HepG2 (cell line): ENCODE data around the gene YPEL5. TPM values are rescaled to one million over a fixed set of nuclear protein-coding genes. Genes with fewer than 3 reads are reported as not detected.
A peak's percentile ranks its signal among the peaks of the same experiment; 100 is the strongest.

Source experiments
- ATAC-seq: fragments of 200-7000 bp; cut with Tn5 transposase; 3 replicates; pipeline ENCODE4 v1.9.1; 2020; ENCODE audit warnings: mild to moderate bottlenecking, moderate library complexity
- BruUV-seq: library from RNA; stranded (reverse); fragments of 400-500 nt; replicated peaks from 2 replicates; lab custom pipeline; 2021; lab: Mats Ljungman, UMichigan
- CTCF ChIA-PET: fragments of 300-600 bp; formaldehyde crosslinking; extraction: SDS; loops from one replicate; lab custom pipeline; 2021; ENCODE audit warnings: low total read pairs, inconsistent platforms, low intra/inter-chr PET ratio; lab: Yijun Ruan, JAX
- POLR2A ChIA-PET: fragments of 350-600 bp; sonication (Branson Sonifier 250); formaldehyde crosslinking; loops from one replicate; lab custom pipeline; 2020; ENCODE audit warnings: antibody characterized with exemption, inconsistent platforms; lab: Yijun Ruan, JAX
- DNase-seq: peaks from one replicate; pipeline ENCODE4 v3.0.0-alpha.2; 2015; ENCODE audit warnings: low spot score
- FAIRE-seq: peaks from 3 replicates; lab custom pipeline; 2011; peaks lifted over from hg19 to GRCh38; lab: Jason Lieb, UNC
- H2AFZ ChIP-seq: one replicate; pipeline ENCODE4 v1.6.1; 2011; ENCODE audit warnings: low read length, inconsistent platforms
- H3K27ac ChIP-seq: fragments of 300-600 bp; 3 replicates; pipeline ENCODE4 v1.8.0; 2011; ENCODE audit warnings: mixed run types, mild to moderate bottlenecking, mixed read lengths, low read length, inconsistent platforms; ENCODE audit not compliant: insufficient read depth; ENCODE audit errors: extremely low read length
- H3K27me3 ChIP-seq, 2 experiments: fragments of 200-600 bp in 1 of 2; 2 replicates in 1 of 2; 3 replicates in 1 of 2; pipeline versions ENCODE4 v1.6.0 to v1.8.0; 2011; ENCODE audit warnings: low read length in 2 of 2, mild to moderate bottlenecking in 2 of 2, moderate library complexity in 2 of 2, inconsistent platforms in 1 of 2; ENCODE audit not compliant: insufficient read depth in 2 of 2, control insufficient read depth in 1 of 2
- H3K36me3 ChIP-seq, 2 experiments: fragments of 200-600 bp in 1 of 2; replicated peaks in 1 of 2; 2 replicates in 1 of 2; 3 replicates in 1 of 2; pipeline versions ENCODE4 v1.5.1 to v1.8.0; 2011; ENCODE audit warnings: low read length in 2 of 2, inconsistent platforms in 1 of 2; ENCODE audit not compliant: insufficient read depth in 2 of 2, control insufficient read depth in 1 of 2
- H3K4me1 ChIP-seq: 2 replicates; pipeline ENCODE4 v1.5.1; 2012; ENCODE audit warnings: low read length, inconsistent platforms; ENCODE audit not compliant: insufficient read depth
- H3K4me2 ChIP-seq: 2 replicates; pipeline ENCODE4 v1.6.0; 2011; ENCODE audit warnings: low read depth, low read length, inconsistent platforms
- H3K4me3 ChIP-seq, 3 experiments: fragments of 200-600 bp in 1 of 3; sonication (generic), shearing (Covaris generic) in 1 of 3; replicated peaks in 1 of 3; 2 replicates each; pipeline ENCODE4 v1.5.1; 2011 to 2016; ENCODE audit warnings: low read length in 3 of 3, inconsistent platforms in 2 of 3, low read depth in 2 of 3, mild to moderate bottlenecking in 2 of 3, control low read depth in 1 of 3, mixed read lengths in 1 of 3; ENCODE audit not compliant: insufficient read depth in 1 of 3
- H3K79me2 ChIP-seq: one replicate; pipeline ENCODE4 v1.6.1; 2011; ENCODE audit warnings: low read length, inconsistent platforms; ENCODE audit not compliant: insufficient read depth
- H3K9ac ChIP-seq: 2 replicates; pipeline ENCODE4 v1.6.0; 2011; ENCODE audit warnings: mild to moderate bottlenecking, low read depth, low read length, inconsistent platforms; ENCODE audit not compliant: insufficient read depth
- H3K9me3 ChIP-seq: 2 replicates; pipeline ENCODE4 v1.5.1; 2012; ENCODE audit warnings: mild to moderate bottlenecking, low read length
- H4K20me1 ChIP-seq: 2 replicates; pipeline ENCODE4 v1.6.0; 2011; ENCODE audit warnings: inconsistent platforms, mild to moderate bottlenecking, low read length, moderate library complexity; ENCODE audit not compliant: insufficient read depth
- EZH2 ChIP-seq: conservative IDR thresholded peaks from 2 replicates; pipeline ENCODE4 v1.6.1; 2012; ENCODE audit warnings: mild to moderate bottlenecking, low read depth, low read length, moderate library complexity
- IKZF1 ChIP-seq: fragments of 450-650 bp; IDR thresholded peaks from 2 replicates; pipeline ENCODE4 v1.7.1; 2016
- KDM1A ChIP-seq: IDR thresholded peaks from 2 replicates; pipeline ENCODE4 v1.6.1; 2016; ENCODE audit warnings: missing compliant biosample characterization
- MATR3 ChIP-seq: sonication (generic); formaldehyde crosslinking; IDR thresholded peaks from 2 replicates; pipeline ENCODE4 v1.4.0; 2020; ENCODE audit warnings: missing genetic modification reagents
- NAIF1 ChIP-seq: sonication (generic); formaldehyde crosslinking; IDR thresholded peaks from 2 replicates; pipeline ENCODE4 v1.5.0; 2020; ENCODE audit warnings: mild to moderate bottlenecking, missing genetic modification reagents, borderline replicate concordance
- POLR2A ChIP-seq, 2 experiments: IDR thresholded peaks; 2 replicates each; pipeline ENCODE4 v1.6.1; 2011; ENCODE audit warnings: low read depth in 2 of 2, low read length in 2 of 2, mild to moderate bottlenecking in 1 of 2, moderate library complexity in 1 of 2; ENCODE audit not compliant: insufficient read depth in 1 of 2
- RELA ChIP-seq: sonication (generic); formaldehyde crosslinking; IDR thresholded peaks from 2 replicates; pipeline ENCODE4 v1.4.0; 2020; ENCODE audit warnings: missing genetic modification reagents
- SIN3B ChIP-seq: fragments of 150-350 bp; IDR thresholded peaks from 2 replicates; pipeline ENCODE4 v1.6.1; 2014; ENCODE audit warnings: low read length
- TAF1 ChIP-seq: sonication (generic); formaldehyde crosslinking; IDR thresholded peaks from 2 replicates; pipeline ENCODE4 v1.4.0; 2020; ENCODE audit warnings: missing genetic modification reagents
- ZKSCAN1 ChIP-seq: fragments of 150-350 bp; IDR thresholded peaks from 2 replicates; pipeline ENCODE4 v1.6.1; 2014; ENCODE audit warnings: low read length
- ZNF180 ChIP-seq: sonication (generic); formaldehyde crosslinking; IDR thresholded peaks from 2 replicates; pipeline ENCODE4 v1.4.0; 2020; ENCODE audit warnings: low read depth, missing genetic modification reagents, borderline replicate concordance
- WGBS: methylation state at CpG from one replicate; pipeline ENCODE4 v1.1.6; 2017; ENCODE audit warnings: low lambda C conversion rate; 5-methylcytosine and 5-hydroxymethylcytosine counted together
- in situ Hi-C: cut with HindIII; loops from 2 replicates; pipeline ENCODE4 v1.10.0; 2017; ENCODE audit warnings: low pct_unique_long_range_greater_than_20kb; ENCODE audit not compliant: extremely low pct_ligation_motif_present
- intact Hi-C: fragments of 100-400 bp; cut with micrococcal nuclease; formaldehyde crosslinking; loops from one replicate; pipeline ENCODE4 v1.10.0; 2022; ENCODE audit not compliant: unreplicated experiment
- polyA plus RNA-seq, 8 experiments: library from polyadenylated mRNA; depleted of rRNA in 3 of 8; stranded (reverse) in 7 of 8; unstranded in 1 of 8; fragments of >200 nt; fragmentation: Illumina TruSeq in 4 of 8; extraction: Trizol in 4 of 8; gene quantifications; 2 replicates each; pipeline versions ENCODE4 v1.2.1 to v1.2.3, GENCODE V29; 2011 to 2016; ENCODE audit warnings: low read depth in 4 of 8, missing spikeins in 1 of 8, mixed read lengths in 1 of 8; ENCODE audit not compliant: insufficient read depth in 1 of 8
- total RNA-seq, 5 experiments: library from RNA; depleted of rRNA; stranded (reverse); fragments of >200 nt; fragmentation: Illumina TruSeq; extraction: Trizol; gene quantifications; 2 replicates each; pipeline ENCODE4 v1.2.3, GENCODE V29; 2016; ENCODE audit warnings: low read depth in 1 of 5
- TF ChIP-seq, protein P1 (sequence below): sonication (generic); formaldehyde crosslinking; IDR thresholded peaks from 2 replicates; pipeline ENCODE4 v1.5.1; 2020; ENCODE audit warnings: mild to moderate bottlenecking, missing genetic modification reagents, moderate library complexity
- TF ChIP-seq, protein P2 (sequence below): sonication (generic); formaldehyde crosslinking; IDR thresholded peaks from 2 replicates; pipeline ENCODE4 v1.5.0; 2020; ENCODE audit warnings: missing genetic modification reagents

Gene YPEL5
- total and polyA plus RNA-seq, 2 of the 13 experiments (the other 11 are each of a cell fraction or from before 2014, with no cell fraction given) = 12.7 to 49.7 TPM

DNA sequence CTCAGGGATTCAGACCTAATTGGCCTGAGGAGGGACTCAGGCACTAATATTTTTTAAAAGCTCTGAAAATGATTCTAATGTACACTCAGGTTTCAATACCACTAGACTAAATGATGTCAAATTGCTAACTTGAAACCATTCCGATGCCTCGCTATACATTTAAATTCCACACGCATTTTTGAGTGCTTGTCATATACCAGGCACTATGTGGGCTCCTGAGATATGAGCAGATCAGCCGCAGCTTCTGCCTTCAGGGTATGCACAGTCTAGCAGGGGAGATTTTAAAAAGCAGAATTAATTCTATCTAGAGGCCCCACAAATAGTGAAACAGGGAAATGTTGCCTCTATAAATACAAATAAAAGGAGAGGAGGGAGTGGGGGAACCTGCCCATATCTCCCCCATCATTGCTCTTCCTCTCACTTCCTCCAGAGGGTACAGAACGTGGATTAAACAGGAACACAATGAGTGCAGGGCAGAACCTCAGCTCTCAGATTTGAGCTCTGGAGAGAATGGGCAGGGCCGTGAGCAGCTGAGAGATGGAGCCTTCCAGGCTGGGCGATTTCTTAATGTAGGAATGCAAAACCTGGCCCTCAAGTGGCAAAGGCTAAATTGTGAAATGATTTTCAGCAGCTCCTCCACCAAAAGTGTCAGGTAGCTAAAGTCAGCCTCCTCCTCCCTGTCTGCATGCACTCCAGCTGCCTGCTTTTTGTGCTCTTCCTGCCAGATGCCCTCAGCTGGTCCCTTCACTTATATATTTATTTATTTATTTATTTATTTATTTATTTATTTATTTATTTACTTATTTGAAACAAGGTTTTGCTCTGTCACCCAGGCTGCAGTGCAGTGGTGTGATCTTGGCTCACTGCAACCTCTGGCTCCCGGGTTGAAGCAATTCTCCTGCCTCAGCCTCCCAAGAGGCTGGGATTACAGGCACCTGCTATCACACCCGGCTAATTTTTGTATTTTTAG, 59.9 kb downstream of the YPEL5 start:
- TF ChIP-seq POLR2A (IDR thresholded peaks at IDR 0.05; ENCODE audit: insufficient read depth in 1 of 2, low read depth in 2 of 2, low read length in 2 of 2) = no peak
- TF ChIP-seq KDM1A (CRISPR knock-in tag) = no peak
- TF ChIP-seq NAIF1 (CRISPR knock-in tag) = no peak
- TF ChIP-seq SIN3B = no peak
- TF ChIP-seq ZNF180 (CRISPR knock-in tag) = no peak
- no peak for TF ChIP-seq RELA
- TF ChIP-seq, protein P1, sequence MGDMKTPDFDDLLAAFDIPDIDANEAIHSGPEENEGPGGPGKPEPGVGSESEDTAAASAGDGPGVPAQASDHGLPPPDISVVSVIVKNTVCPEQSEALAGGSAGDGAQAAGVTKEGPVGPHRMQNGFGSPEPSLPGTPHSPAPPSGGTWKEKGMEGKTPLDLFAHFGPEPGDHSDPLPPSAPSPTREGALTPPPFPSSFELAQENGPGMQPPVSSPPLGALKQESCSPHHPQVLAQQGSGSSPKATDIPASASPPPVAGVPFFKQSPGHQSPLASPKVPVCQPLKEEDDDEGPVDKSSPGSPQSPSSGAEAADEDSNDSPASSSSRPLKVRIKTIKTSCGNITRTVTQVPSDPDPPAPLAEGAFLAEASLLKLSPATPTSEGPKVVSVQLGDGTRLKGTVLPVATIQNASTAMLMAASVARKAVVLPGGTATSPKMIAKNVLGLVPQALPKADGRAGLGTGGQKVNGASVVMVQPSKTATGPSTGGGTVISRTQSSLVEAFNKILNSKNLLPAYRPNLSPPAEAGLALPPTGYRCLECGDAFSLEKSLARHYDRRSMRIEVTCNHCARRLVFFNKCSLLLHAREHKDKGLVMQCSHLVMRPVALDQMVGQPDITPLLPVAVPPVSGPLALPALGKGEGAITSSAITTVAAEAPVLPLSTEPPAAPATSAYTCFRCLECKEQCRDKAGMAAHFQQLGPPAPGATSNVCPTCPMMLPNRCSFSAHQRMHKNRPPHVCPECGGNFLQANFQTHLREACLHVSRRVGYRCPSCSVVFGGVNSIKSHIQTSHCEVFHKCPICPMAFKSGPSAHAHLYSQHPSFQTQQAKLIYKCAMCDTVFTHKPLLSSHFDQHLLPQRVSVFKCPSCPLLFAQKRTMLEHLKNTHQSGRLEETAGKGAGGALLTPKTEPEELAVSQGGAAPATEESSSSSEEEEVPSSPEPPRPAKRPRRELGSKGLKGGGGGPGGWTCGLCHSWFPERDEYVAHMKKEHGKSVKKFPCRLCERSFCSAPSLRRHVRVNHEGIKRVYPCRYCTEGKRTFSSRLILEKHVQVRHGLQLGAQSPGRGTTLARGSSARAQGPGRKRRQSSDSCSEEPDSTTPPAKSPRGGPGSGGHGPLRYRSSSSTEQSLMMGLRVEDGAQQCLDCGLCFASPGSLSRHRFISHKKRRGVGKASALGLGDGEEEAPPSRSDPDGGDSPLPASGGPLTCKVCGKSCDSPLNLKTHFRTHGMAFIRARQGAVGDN = no peak
- TF ChIP-seq, protein P2, sequence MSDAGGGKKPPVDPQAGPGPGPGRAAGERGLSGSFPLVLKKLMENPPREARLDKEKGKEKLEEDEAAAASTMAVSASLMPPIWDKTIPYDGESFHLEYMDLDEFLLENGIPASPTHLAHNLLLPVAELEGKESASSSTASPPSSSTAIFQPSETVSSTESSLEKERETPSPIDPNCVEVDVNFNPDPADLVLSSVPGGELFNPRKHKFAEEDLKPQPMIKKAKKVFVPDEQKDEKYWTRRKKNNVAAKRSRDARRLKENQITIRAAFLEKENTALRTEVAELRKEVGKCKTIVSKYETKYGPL (CRISPR knock-in tag) = no peak
- no peak for TF ChIP-seq MATR3 (CRISPR knock-in tag)
- TF ChIP-seq ZKSCAN1 = no peak
- TF ChIP-seq IKZF1 = no peak
- TF ChIP-seq EZH2 = no peak
- no peak for TF ChIP-seq TAF1
- BruUV-seq = no TSS peak
- FAIRE-seq = no peak
- under 1% methylated on average over 9 of the region's 9 CpGs for WGBS
- H3K27ac ChIP-seq = no peak overlapping the region
- no peak overlapping the region for H3K9ac ChIP-seq
- CTCF ChIA-PET = no interaction called here
- H2AFZ ChIP-seq = no peak overlapping the region
- H3K4me2 ChIP-seq = no peak overlapping the region
- no peak for DNase-seq
- no peaks in the 10 kb centered on the region for H4K20me1 ChIP-seq
- no peaks in the 10 kb centered on the region for H3K79me2 ChIP-seq
- in situ Hi-C loops (loop anchor here (5.0 to 25.0 kb wide), 3 partner anchors 501 to 1131 kb away; no protein-coding TSS in a partner anchor), intact Hi-C loops (no loop called here)
- ATAC-seq = peak; percentile 42; the same call in 2 of the 3 replicates
- H3K4me3 ChIP-seq = no peak overlapping the region
- H3K36me3 ChIP-seq = no peaks in the 10 kb centered on the region
- H3K27me3 ChIP-seq = peaks cover 0 to 15% of the 10 kb centered on the region in 2 experiments; a peak in 3 of 5 replicates
- POLR2A ChIA-PET = no interaction called here
- no peaks in the 10 kb centered on the region for H3K4me1 ChIP-seq
- H3K9me3 ChIP-seq = no peaks in the 10 kb centered on the region
